ENCODE measurements around the gene GPS2. TPM values are rescaled to one million over a fixed set of nuclear protein-coding genes. Genes with fewer than 3 reads are reported as not detected.

Gene GPS2, protein sequence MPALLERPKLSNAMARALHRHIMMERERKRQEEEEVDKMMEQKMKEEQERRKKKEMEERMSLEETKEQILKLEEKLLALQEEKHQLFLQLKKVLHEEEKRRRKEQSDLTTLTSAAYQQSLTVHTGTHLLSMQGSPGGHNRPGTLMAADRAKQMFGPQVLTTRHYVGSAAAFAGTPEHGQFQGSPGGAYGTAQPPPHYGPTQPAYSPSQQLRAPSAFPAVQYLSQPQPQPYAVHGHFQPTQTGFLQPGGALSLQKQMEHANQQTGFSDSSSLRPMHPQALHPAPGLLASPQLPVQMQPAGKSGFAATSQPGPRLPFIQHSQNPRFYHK
- total RNA-seq, result 65.2 and 92.2 TPM in 2 replicates

DNA sequence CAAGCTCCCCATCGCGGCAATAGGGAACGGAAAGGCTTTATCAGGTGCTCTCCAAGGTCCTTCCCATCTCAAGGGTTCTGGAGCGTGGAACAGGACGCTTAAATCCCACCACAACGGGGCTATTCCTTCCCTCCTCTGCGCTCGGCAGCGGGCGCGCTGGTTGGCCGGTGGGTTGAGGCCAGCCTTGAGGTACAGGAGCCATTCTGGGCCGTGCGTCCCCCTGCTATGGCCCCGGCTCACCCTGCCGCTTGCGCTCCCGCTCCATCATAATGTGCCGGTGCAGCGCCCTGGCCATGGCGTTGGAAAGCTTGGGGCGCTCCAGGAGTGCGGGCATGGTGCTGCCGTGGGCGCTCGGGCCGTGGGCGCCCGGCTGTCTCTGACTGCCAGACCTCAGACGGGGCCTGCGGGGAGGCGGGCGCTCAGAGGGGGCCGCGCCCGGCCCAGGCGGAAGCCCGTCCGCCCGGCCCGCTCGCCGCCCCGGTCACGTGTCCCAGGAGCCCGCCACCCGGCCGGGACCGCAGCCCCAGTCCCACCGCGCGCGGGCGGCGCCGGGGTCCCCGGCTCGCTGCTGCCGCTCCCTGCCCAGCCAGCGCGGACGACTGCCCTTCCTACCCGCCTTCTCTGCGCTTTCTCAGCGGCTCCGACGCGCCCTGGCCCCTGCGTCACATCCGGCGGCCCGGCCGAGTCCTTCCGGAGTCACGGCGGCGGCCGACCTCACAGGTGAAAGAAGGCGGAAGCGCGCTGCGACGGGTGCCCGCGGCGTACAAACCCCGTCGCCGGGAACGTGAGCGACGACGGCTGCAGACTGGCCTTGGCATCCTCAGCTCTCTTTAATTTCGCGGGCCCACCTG is at the start of gene GPS2:
TSS of gene GPS2 (minus strand) at position 642 of the 851 bp plus-strand sequence. CDS start at position 334, 308 bp downstream.

DNA sequence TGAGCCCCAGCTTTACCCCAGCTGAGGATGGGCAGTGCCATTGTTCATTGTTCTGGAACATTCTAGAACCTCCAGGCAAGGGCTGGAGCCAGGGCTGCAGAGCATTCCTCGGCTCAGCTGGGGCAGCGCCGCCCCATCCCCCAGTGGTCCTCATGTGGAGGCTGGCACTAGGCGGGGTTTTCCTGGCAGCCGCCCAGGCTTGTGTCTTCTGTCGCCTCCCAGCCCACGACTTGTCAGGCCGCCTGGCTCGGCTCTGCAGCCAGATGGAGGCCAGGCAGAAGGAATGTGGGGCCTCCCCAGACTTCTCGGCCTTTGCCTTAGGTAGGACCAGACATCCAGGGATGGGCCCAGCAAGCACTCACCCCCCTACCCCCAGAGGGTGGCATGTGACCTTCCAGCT is 39.9 kb upstream of the GPS2 start, which contains the start of gene TMEM95:
TSS of gene TMEM95 (plus strand) at position 104 of the 400 bp plus-strand sequence. CDS start at position 153, 49 bp downstream.

DNA sequence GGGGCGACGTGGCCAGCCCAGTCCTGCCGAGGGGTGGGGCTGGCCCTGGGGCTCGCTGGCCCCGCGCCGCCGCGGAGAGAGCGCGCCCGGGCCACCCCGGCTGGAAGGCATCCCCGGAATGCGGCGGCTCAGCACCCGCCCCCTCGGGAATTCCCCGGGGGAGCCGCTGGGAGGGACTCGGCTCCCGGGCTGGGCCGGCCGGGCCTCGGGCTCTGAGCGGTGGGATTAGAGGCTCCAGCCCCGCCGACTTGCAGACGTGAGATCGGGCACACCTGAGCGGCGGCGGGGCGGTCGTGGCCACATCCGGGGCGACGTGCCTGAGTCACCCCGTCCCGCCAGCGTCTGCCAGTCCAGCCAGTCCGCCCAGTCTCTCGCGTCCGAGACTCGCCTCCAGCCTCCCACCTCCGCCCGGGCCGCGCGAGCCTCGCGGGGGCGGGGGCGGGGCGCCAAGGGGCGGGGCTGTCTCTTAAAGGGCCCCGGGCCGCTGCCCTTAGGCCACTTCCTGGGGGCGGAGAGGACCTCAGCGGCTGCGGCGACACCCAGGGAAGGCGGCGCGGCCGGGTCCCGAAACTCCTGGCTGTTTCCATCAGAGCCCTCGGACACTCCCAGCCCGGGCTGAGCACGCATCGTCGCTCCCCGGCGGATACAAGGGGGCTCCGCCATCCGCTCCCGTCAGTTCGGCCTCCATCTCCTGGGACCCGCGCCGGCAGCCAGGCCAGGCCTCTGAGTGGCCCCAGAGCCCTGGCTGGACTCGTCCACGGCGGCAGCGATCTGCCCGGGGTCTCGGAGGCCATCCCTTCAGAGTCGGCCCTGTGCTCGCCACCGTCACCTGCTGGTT is 36.7 kb upstream of the GPS2 start, which contains the start of gene KCTD11:
TSS of gene KCTD11 (plus strand) at position 498 of the 838 bp plus-strand sequence.

DNA sequence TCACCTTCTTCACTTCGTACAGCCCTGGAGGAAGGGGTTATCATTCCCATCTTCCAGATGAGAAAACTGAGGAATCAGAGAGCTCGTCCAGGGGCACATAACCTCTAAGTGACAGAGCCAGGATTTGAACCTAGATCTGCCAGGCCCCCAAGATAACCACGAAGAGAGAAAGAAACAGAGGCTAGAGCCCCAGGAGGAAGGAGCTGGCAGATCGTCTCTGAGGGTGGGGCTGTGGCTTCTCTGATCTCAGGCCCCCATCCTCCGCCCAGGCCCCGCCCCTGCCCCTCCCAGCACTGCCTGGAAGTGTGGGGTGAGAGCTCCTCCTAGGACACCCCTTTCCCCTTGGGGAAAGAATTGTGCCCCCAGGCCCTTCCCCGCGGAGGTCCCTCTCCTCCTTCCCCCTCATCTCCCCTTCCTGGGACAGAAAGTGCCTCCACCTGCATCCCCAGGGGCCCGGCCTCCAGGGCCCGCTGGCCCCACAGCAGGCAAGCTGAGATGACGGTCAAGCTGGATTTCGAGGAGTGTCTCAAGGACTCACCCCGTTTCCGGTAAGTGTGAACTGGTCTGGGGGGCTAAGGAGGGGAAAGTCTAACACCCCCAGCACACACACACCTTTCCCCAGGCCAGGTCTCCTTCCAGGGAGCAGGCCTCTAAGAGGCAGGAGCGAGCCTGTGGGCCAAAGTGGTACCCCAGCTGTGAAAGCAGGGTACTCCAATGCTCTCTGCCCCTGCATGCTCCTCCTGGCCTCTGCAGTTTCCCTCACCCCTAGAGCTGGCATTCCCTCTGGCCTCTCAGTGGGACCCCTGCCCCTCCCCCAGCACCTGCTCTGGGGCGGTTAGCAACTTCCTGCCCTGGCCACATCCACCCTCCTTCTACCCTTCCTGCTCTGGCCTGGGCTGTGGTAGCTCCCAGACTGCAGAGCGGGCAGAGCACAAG is 21.3 kb upstream of the GPS2 start, which contains the start of gene ACAP1:
TSS of gene ACAP1 (plus strand) at position 290 of the 936 bp plus-strand sequence. CDS start at position 496, 206 bp downstream.

DNA sequence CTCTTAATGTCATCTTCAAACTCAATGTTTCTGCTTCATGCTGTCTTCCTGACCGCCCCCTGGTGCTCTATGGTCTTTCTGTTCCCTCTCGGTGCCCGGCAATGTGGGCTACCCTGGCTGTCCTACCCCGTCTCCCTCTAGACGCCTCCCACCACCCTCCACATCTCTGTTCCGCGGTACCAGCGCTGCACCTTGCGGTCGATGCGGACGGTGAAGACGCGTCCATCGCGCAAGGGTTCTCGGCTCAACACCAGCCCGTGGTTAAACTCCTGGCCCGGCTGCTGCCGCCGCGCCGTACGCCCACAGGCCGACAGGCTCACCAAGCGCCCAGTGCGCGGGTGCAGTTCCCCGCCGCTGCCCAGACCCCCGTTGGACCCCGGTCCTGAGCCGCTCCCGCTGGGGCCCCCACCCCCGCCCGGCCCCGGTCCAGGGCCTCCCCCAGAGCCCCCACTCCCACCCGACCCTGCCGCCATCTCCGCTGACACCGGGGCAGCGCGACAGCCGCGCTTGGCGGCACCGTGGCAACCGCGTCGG is 13.7 kb upstream of the GPS2 start, which contains the start of gene NEURL4:
TSS of gene NEURL4 (minus strand) at position 496 of the 534 bp plus-strand sequence. CDS start at position 473, 23 bp downstream.

DNA sequence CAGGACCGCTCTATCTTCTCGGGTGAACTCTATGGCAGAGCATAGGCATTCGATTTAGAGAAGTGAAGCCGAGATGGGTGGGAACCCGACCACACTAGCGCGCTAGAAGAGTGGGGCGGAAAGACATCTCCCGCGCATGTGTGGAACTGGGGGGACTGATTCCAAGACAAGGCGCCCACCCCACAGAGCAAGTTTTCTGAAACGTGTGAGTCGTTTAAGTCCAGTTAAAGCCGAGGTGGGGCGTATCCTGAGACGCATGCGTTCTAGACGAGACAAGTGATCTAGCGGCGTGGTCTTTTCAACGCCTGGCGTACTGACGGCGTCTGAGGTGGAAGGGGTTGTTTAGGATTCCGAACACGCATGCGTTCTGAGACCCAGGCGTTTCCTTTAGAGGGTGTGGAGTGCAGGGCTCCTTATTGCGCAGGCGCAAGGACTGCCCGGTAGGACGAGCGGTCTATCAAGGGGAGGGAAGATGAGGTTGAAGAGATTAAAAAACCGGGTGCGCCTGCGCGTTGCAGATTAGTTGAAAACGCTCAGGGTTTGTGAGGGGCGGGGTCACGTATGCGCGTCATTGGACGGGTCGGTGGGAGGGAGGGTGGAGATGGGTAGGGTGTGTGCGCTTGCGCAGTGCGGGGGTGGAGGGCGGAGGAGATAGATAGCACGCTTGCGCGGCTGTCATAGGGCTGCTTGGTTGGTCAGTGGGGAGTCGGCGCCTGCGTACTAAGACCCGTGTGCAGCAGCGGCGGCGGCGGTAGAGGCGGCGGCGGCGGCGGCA is 8.1 kb downstream of the GPS2 start, which contains the start of gene EIF5A:
TSS of gene EIF5A (plus strand) at position 718 of the 775 bp plus-strand sequence. CDS start 2,008 bp downstream, outside the sequence.

DNA sequence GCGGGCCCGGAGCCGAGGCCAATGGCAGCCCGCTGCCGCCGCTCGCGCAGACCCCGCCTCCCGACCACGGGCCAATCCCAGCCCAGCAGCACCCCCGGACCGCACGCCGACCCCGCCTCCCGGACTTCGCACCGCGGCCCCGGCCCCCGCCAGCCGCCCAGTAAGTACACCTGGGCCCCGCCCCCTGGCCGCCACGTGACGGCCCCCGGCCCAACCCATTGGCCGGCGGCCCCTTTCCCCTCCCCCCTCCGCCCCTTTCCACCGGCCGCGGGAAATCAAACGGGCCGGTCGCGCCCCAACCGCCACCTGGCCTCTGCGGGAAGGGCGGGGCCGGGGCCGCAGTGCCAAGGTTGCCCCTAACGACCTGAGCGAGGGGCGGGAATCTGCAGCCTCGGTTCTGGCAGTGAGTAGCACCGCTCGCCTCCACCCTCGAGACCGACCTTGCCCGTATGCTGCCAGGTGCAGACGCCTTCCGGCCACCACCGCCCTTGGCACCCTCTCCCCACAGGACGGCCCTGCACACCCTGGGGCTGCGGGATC is 20.5 kb downstream of the GPS2 start, which contains the start of gene YBX2:
TSS of gene YBX2 (minus strand) at position 26 of the 540 bp plus-strand sequence. CDS start 139 bp downstream, outside the sequence.

DNA sequence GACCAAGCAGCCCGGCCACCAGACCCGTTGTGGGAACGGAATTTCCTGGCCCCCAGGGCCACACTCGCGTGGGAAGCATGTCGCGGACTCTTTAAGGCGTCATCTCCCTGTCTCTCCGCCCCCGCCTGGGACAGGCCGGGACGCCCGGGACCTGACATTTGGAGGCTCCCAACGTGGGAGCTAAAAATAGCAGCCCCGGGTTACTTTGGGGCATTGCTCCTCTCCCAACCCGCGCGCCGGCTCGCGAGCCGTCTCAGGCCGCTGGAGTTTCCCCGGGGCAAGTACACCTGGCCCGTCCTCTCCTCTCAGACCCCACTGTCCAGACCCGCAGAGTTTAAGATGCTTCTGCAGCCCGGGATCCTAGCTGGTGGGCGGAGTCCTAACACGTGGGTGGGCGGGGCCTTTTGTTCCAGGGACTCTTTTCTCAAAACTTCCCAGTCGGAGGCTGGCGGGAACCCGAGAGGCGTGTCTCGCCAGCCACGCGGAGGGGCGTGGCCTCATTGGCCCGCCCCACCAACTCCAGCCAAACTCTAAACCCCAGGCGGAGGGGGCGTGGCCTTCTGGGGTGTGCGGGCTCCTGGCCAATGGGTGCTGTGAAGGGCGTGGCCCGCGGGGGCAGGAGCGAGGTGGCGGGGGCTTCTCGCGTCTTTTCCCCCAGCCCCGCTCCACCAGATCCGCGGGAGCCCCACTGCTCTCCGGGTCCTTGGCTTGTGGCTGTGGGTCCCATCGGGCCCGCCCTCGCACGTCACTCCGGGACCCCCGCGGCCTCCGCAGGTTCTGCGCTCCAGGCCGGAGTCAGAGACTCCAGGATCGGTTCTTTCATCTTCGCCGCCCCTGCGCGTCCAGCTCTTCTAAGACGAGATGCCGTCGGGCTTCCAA is 33.8 kb downstream of the GPS2 start, which contains the start of gene SLC2A4:
TSS of gene SLC2A4 (plus strand) at position 645 of the 879 bp plus-strand sequence. CDS start at position 862, 217 bp downstream.

Other genes with a start within 250 kb of the GPS2 start
- not detected in 2 replicates for gene CLEC10A, start 235.1 kb downstream of the GPS2 start, total RNA-seq
- gene ASGR2, start 200.5 kb downstream of the GPS2 start, total RNA-seq, result not detected in 2 replicates
- gene ASGR1, start 136.0 kb downstream of the GPS2 start, total RNA-seq, result 0.35 and 0.85 TPM in 2 replicates
- 8.5 and 13.6 TPM in 2 replicates for gene DLG4, start 95.5 kb downstream of the GPS2 start, total RNA-seq
- 194 and 234 TPM in 2 replicates for gene ACADVL, start 95.4 kb downstream of the GPS2 start, total RNA-seq
- gene DVL2, start 80.8 kb downstream of the GPS2 start, total RNA-seq, result 61.8 and 63.7 TPM in 2 replicates
- 37.1 and 52.7 TPM in 2 replicates for gene PHF23, start 75.9 kb downstream of the GPS2 start, total RNA-seq
- gene GABARAP, start 72.9 kb downstream of the GPS2 start, total RNA-seq, result 916 and 1,059 TPM in 2 replicates
- gene CTDNEP1, start 63.6 kb downstream of the GPS2 start, total RNA-seq, result 56.2 and 97.6 TPM in 2 replicates
- 24.4 and 27.7 TPM in 2 replicates for gene ELP5, start 63.1 kb downstream of the GPS2 start, total RNA-seq
- 0.17 and 1.3 TPM in 2 replicates for gene CLDN7, start 52.9 kb downstream of the GPS2 start, total RNA-seq
- 0.23 TPM in 1 of 2 replicates, not detected in the other for gene SLC2A4, start 33.6 kb downstream of the GPS2 start, total RNA-seq
- gene YBX2, start 20.7 kb downstream of the GPS2 start, total RNA-seq, result 0.60 TPM in 1 of 2 replicates, not detected in the other
- 327 and 351 TPM in 2 replicates for gene EIF5A, start 7.7 kb downstream of the GPS2 start, total RNA-seq
- gene NEURL4, start 14.0 kb upstream of the GPS2 start, total RNA-seq, result 8.9 and 13.0 TPM in 2 replicates
- gene ACAP1, start 21.2 kb upstream of the GPS2 start, total RNA-seq, result 0.34 TPM in 1 of 2 replicates, not detected in the other
- gene KCTD11, start 36.8 kb upstream of the GPS2 start, total RNA-seq, result 17.2 and 24.3 TPM in 2 replicates
- gene TMEM95, start 39.8 kb upstream of the GPS2 start, total RNA-seq, result not detected in 2 replicates
- gene TNK1, start 65.7 kb upstream of the GPS2 start, total RNA-seq, result 0.09 and 0.47 TPM in 2 replicates
- gene PLSCR3, start 79.2 kb upstream of the GPS2 start, total RNA-seq, result 45.7 and 72.9 TPM in 2 replicates
- gene TMEM256, start 88.7 kb upstream of the GPS2 start, total RNA-seq, result 83.2 and 132 TPM in 2 replicates
- gene NLGN2, start 92.5 kb upstream of the GPS2 start, total RNA-seq, result 13.5 and 18.6 TPM in 2 replicates
- gene SPEM1, start 105.0 kb upstream of the GPS2 start, total RNA-seq, result not detected in 2 replicates
- gene SPEM2, start 110.3 kb upstream of the GPS2 start, total RNA-seq, result not detected in 2 replicates
- not detected in 2 replicates for gene SPEM3, start 113.5 kb upstream of the GPS2 start, total RNA-seq
- gene TMEM102, start 120.1 kb upstream of the GPS2 start, total RNA-seq, result 1.3 and 2.4 TPM in 2 replicates
- 0.43 and 2.0 TPM in 2 replicates for gene FGF11, start 124.2 kb upstream of the GPS2 start, total RNA-seq
- 3.7 and 6.7 TPM in 2 replicates for gene CHRNB1, start 129.7 kb upstream of the GPS2 start, total RNA-seq
- 25.4 and 29.3 TPM in 2 replicates for gene ZBTB4, start 164.3 kb upstream of the GPS2 start, total RNA-seq
- gene SLC35G6, start 166.1 kb upstream of the GPS2 start, total RNA-seq, result not detected in 2 replicates
- gene POLR2A, start 169.0 kb upstream of the GPS2 start, total RNA-seq, result 35.5 and 50.7 TPM in 2 replicates
- 14.1 and 17.4 TPM in 2 replicates for gene TNFSF12, start 233.7 kb upstream of the GPS2 start, total RNA-seq
- 2.1 and 3.6 TPM in 2 replicates for gene TNFSF13, start 243.4 kb upstream of the GPS2 start, total RNA-seq
- 45.6 and 47.5 TPM in 2 replicates for gene SENP3, start 246.6 kb upstream of the GPS2 start, total RNA-seq

Measured in pericardium fibroblast (primary cell).